ENCODE results near the gene CPSF4L. TPM values are rescaled to one million over a fixed set of nuclear protein-coding genes. Genes with fewer than 3 reads are reported as not detected.
A peak's percentile ranks its signal among the peaks of the same experiment; 100 is the strongest.

Gene CPSF4L
- total and polyA plus RNA-seq, 12 donors, result not detected

DNA sequence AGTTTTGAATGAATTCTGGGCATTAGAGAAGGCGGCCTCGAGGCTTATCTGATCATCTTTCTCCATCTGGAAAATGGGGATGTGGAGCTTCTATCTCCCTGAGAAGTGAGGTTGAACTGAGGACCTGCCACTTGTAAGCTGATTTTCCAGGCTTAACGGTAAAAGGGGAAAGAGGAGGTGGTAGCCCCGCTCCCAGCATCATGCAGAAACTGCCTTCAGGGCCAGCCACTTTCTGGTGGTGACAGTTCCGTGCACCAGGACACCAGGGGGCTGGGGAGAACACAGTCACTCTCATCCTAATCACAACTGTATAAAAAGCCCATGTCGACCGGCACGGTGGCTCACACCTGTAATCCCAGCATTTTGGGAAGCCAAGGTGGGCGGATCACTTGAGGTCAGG, 20.9 kb upstream of the CPSF4L start:
- 83 to 91% (median 89%) methylated on average over 9 of the region's 9 CpGs for WGBS, 4 donors
- H3K4me1 ChIP-seq (replicated peaks in 1 of 2), result peaks cover 33 to 76% of the 10 kb centered on the region in 2 donors
- H3K9me3 ChIP-seq (replicated peaks in 1 of 3), result no peaks in the 10 kb centered on the region
- H3K27ac ChIP-seq, result peak overlapping the region in 1 of 5 donors; percentile 96
- DNase-seq, result no peak
- TF ChIP-seq, protein P1, sequence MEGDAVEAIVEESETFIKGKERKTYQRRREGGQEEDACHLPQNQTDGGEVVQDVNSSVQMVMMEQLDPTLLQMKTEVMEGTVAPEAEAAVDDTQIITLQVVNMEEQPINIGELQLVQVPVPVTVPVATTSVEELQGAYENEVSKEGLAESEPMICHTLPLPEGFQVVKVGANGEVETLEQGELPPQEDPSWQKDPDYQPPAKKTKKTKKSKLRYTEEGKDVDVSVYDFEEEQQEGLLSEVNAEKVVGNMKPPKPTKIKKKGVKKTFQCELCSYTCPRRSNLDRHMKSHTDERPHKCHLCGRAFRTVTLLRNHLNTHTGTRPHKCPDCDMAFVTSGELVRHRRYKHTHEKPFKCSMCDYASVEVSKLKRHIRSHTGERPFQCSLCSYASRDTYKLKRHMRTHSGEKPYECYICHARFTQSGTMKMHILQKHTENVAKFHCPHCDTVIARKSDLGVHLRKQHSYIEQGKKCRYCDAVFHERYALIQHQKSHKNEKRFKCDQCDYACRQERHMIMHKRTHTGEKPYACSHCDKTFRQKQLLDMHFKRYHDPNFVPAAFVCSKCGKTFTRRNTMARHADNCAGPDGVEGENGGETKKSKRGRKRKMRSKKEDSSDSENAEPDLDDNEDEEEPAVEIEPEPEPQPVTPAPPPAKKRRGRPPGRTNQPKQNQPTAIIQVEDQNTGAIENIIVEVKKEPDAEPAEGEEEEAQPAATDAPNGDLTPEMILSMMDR (IDR thresholded peaks at IDR 0.05), result no peak
- no peaks in the 10 kb centered on the region for H3K27me3 ChIP-seq
- H3K4me3 ChIP-seq, result no peak overlapping the region
- intact Hi-C loops (cut with DNase I), result no loop called here
- H3K36me3 ChIP-seq (replicated peaks in 1 of 2), result peaks cover 0 to 28% of the 10 kb centered on the region in 2 donors

DNA sequence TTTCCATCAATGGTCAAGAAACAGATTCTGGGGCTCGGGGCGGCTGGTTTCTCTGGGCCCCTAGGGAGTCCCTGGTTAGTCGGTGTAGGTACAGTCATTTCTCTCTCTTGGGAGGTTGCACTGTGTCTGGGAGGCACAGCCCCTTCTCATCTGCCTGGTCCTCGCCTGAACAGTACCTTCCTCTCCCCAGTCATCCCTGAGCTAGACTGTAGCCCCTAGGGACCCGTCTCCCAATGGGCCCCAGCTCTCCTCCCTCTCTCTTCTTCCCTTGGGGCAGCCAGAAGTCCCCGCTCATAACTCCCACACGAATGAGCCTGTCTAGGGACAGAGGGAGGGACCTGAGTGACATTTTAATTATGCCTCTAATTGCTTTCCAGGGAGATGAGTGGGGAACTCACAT, 20.2 kb upstream of the CPSF4L start:
- no peak overlapping the region for H3K4me3 ChIP-seq
- TF ChIP-seq POLR2A (IDR thresholded peaks at IDR 0.05), result no peak
- TF ChIP-seq, protein P1 (IDR thresholded peaks at IDR 0.05), result no peak
- H3K27ac ChIP-seq, result peak overlapping the region in 1 of 5 donors; percentile 96
- H3K27me3 ChIP-seq, result no peaks in the 10 kb centered on the region
- H3K4me1 ChIP-seq (replicated peaks in 1 of 2), result peaks cover 33 to 69% of the 10 kb centered on the region in 2 donors
- WGBS, 4 donors, result 76 to 84% (median 80%) methylated on average over 7 of the region's 7 CpGs
- DNase-seq, result no peak
- no peaks in the 10 kb centered on the region for H3K9me3 ChIP-seq (replicated peaks in 1 of 3)
- H3K36me3 ChIP-seq (replicated peaks in 1 of 2), result peaks cover 0 to 28% of the 10 kb centered on the region in 2 donors
- intact Hi-C loops (cut with DNase I), result no loop called here

GRCh38 chr17:73280191-73280590, 18.5 kb upstream of the CPSF4L start:
- TF ChIP-seq POLR2A (IDR thresholded peaks at IDR 0.05), result no peak
- TF ChIP-seq, protein P1 (IDR thresholded peaks at IDR 0.05), result no peak
- Histone ChIP-seq H3K4me1 (replicated peaks in 1 of 2) (peaks cover 24 to 52% of the 10 kb centered on the region in 2 donors), H3K27me3 (no peaks in the 10 kb centered on the region), H3K36me3 (replicated peaks in 1 of 2) (peaks cover 0 to 17% of the 10 kb centered on the region in 2 donors), H3K9me3 (replicated peaks in 1 of 3) (no peaks in the 10 kb centered on the region), H3K27ac (peak overlapping the region in 3 of 5 donors; percentile 56 to 96 (median 79)), H3K4me3 (no peak overlapping the region)
- 94 to 97% (median 96%) methylated on average over 10 to 12 of the region's 12 CpGs for WGBS, 4 donors
- intact Hi-C loops (cut with DNase I), result no loop called here
- DNase-seq, result no peak

- no peak overlapping the region for H3K4me3 ChIP-seq
- intact Hi-C loops (cut with DNase I), result no loop called here
- WGBS, 4 donors, result 61 to 87% (median 85%) methylated on average over 2 to 7 of the region's 7 CpGs
- peak overlapping the region in 3 of 5 donors; percentile 56 to 87 (median 79) for H3K27ac ChIP-seq
- peaks cover 0 to 12% of the 10 kb centered on the region in 2 donors for H3K36me3 ChIP-seq (replicated peaks in 1 of 2)
- H3K4me1 ChIP-seq (replicated peaks in 1 of 2), result peaks cover 24 to 47% of the 10 kb centered on the region in 2 donors
- DNase-seq, result no peak
- H3K9me3 ChIP-seq (replicated peaks in 1 of 3), result no peaks in the 10 kb centered on the region
- TF ChIP-seq, protein P1 (IDR thresholded peaks at IDR 0.05), result no peak
- H3K27me3 ChIP-seq, result no peaks in the 10 kb centered on the region
These were observed 18.0 kb upstream of the CPSF4L start for GRCh38 chr17:73279704-73280103.

Measured in adrenal gland (tissue), 12 donors.